Measurements from ENCODE around the gene ZMIZ1.

Gene ZMIZ1

GRCh38 chr10:79176949-79177602 lies 108.3 kb downstream of the ZMIZ1 start:
- TF ChIP-seq FOXP2 (optimal IDR thresholded peaks at IDR 0.05; ENCODE audit: borderline replicate concordance, extremely low read depth, extremely low read length, insufficient read depth) (no peak), TAF1 (IDR thresholded peaks at IDR 0.05; ENCODE audit: borderline replicate concordance, insufficient read depth, low read length) (no peak), POLR2AphosphoS5 (IDR thresholded peaks at IDR 0.05; ENCODE audit: low read depth, low read length) (no peak)

- no peak for TF ChIP-seq FOXP2 (optimal IDR thresholded peaks at IDR 0.05; ENCODE audit: borderline replicate concordance, extremely low read depth, extremely low read length, insufficient read depth)
- TF ChIP-seq TAF1 (IDR thresholded peaks at IDR 0.05; ENCODE audit: borderline replicate concordance, insufficient read depth, low read length): no peak
- no peak for TF ChIP-seq POLR2AphosphoS5 (IDR thresholded peaks at IDR 0.05; ENCODE audit: low read depth, low read length)
- no peak for TF ChIP-seq SIN3A (IDR thresholded peaks at IDR 0.05; ENCODE audit: borderline replicate concordance, insufficient read depth, low read length)
- no peak for TF ChIP-seq REST (IDR thresholded peaks at IDR 0.05; ENCODE audit: insufficient read depth in 1 of 2, low read depth in 2 of 2, low read length in 2 of 2)
These were observed 109.4 kb downstream of the ZMIZ1 start for GRCh38 chr10:79178070-79178576.

- TF ChIP-seq FOXP2 (optimal IDR thresholded peaks at IDR 0.05; ENCODE audit: borderline replicate concordance, extremely low read depth, extremely low read length, insufficient read depth) (no peak), REST (IDR thresholded peaks at IDR 0.05; ENCODE audit: insufficient read depth in 1 of 2, low read depth in 2 of 2, low read length in 2 of 2) (no peak), POLR2AphosphoS5 (IDR thresholded peaks at IDR 0.05; ENCODE audit: low read depth, low read length) (no peak), TAF1 (IDR thresholded peaks at IDR 0.05; ENCODE audit: borderline replicate concordance, insufficient read depth, low read length) (no peak), SIN3A (IDR thresholded peaks at IDR 0.05; ENCODE audit: borderline replicate concordance, insufficient read depth, low read length) (no peak)
These were observed 109.9 kb downstream of the ZMIZ1 start for GRCh38 chr10:79178614-79179163.

GRCh38 chr10:79179164-79179956 lies 110.6 kb downstream of the ZMIZ1 start:
- TF ChIP-seq POLR2AphosphoS5 (IDR thresholded peaks at IDR 0.05; ENCODE audit: low read depth, low read length): no peak

GRCh38 chr10:79179957-79180309 lies 111.2 kb downstream of the ZMIZ1 start:
- TF ChIP-seq FOXP2 (optimal IDR thresholded peaks at IDR 0.05; ENCODE audit: borderline replicate concordance, extremely low read depth, extremely low read length, insufficient read depth) (no peak), REST (IDR thresholded peaks at IDR 0.05; ENCODE audit: insufficient read depth in 1 of 2, low read depth in 2 of 2, low read length in 2 of 2) (no peak), SIN3A (IDR thresholded peaks at IDR 0.05; ENCODE audit: borderline replicate concordance, insufficient read depth, low read length) (no peak), POLR2AphosphoS5 (IDR thresholded peaks at IDR 0.05; ENCODE audit: low read depth, low read length) (no peak), TAF1 (IDR thresholded peaks at IDR 0.05; ENCODE audit: borderline replicate concordance, insufficient read depth, low read length) (no peak)
